Activated CD8-positive, alpha-beta memory T cell treated with anti-CD3 and anti-CD28 coated beads for 48 hours (primary cell): ENCODE results near the gene B3GNT9.

ENCODE experiments used
- DNase-seq, 3 experiments: peaks; one replicate each; pipeline ENCODE4 v3.0.0-alpha.2; 2020; ENCODE audit warnings: low read depth in 2 of 3, low spot score in 2 of 3

B3GNT9 gene

GRCh38 chr16:67169011-67169451 lies 18.2 kb upstream of the B3GNT9 start:
- no peak for DNase-seq

- DNase-seq: no peak
Measured at GRCh38 chr16:67167588-67167987, 16.8 kb upstream of the B3GNT9 start.

- DNase-seq: no peak
Measured at GRCh38 chr16:67166598-67167168, 15.9 kb upstream of the B3GNT9 start.

GRCh38 chr16:67166110-67166547 lies 15.3 kb upstream of the B3GNT9 start:
- no peak for DNase-seq

- DNase-seq: no peak
Measured at GRCh38 chr16:67165121-67166078, 14.6 kb upstream of the B3GNT9 start.

GRCh38 chr16:67164599-67165061 lies 13.8 kb upstream of the B3GNT9 start, which contains the start of gene HSF4:
Gene HSF4, plus strand, starts transcription at chr16:67164745. Its CDS starts 67 bp downstream, at chr16:67164812.
- no peak for DNase-seq

GRCh38 chr16:67163999-67164558 lies 13.3 kb upstream of the B3GNT9 start:
- DNase-seq: no peak

- no peak for DNase-seq
Measured at GRCh38 chr16:67163164-67163998, 12.6 kb upstream of the B3GNT9 start.

GRCh38 chr16:67162506-67163163 lies 11.8 kb upstream of the B3GNT9 start:
- no peak for DNase-seq

GRCh38 chr16:67161595-67162058 lies 10.8 kb upstream of the B3GNT9 start:
- no peak for DNase-seq

GRCh38 chr16:67158637-67159600 lies 8.1 kb upstream of the B3GNT9 start:
- peak; percentile 54 to 71 (median 60) for DNase-seq

DNA sequence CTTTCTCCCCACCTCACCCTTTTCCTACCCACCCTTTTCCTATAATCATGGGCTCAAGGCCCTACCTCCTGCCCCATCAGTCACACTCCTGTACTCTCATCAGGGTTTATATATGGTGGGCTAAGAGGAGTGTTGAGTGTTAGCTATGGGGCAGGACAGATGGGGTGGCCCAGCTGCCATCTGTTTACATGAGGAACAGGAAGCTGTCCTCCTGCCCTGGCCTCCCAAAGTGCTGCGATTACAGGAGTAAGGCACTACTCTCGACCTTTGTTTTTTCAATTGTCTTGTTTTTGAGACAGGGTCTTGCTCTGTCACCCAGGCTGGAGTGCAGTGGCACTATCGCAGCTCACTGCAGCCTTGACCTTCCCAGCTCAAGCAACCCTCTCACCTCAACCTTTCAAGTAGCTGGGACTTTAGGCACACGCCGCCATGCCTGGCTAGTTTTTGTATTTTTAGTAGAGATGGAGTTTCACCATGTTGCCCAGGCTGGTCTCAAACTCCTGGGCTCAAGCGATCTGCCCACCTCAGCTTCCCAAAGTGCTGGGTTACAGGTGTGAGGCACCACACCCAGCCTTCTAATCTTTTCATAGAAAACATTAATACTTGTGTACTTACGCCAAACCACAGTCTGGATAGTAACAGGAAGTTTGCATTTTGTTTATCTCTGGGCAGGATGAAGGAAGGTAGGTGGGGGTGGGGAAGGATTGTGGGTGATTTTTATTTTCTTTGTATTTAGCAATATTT lies 7.3 kb upstream of the B3GNT9 start:
- DNase-seq: no peak

DNA sequence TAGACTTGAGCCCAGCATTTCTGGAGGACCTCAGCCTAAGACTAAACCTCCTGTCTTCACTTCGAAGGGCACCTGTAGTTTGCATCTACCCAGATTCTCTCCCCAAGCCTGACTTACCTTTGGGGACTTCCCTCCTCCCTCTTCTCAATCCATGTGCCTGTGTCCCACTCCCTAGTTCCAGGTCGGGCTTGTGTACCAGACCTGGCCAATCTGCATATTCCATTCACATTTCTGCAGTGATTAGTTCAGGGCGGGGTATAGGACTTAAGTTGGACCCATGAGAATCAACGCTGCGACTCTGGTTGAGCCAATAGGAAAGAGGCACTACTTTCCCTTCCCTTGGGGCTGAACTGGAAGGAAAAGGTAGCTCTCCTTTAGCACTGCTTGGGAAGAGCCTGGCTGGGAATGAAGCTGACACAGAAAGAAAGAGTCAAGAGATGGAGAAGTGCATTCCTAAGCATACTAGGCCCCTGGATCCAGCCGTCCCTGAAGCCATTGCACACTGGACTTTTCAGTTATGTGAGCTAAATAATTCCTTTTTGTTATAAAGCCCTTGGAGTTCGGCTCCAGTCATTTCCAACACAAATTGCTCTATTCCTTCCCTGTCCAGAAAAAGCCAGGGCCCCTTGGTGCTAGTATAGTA lies 6.4 kb upstream of the B3GNT9 start:
- DNase-seq: no peak

GRCh38 chr16:67156143-67156844 lies 5.5 kb upstream of the B3GNT9 start:
- DNase-seq: no peak

DNA sequence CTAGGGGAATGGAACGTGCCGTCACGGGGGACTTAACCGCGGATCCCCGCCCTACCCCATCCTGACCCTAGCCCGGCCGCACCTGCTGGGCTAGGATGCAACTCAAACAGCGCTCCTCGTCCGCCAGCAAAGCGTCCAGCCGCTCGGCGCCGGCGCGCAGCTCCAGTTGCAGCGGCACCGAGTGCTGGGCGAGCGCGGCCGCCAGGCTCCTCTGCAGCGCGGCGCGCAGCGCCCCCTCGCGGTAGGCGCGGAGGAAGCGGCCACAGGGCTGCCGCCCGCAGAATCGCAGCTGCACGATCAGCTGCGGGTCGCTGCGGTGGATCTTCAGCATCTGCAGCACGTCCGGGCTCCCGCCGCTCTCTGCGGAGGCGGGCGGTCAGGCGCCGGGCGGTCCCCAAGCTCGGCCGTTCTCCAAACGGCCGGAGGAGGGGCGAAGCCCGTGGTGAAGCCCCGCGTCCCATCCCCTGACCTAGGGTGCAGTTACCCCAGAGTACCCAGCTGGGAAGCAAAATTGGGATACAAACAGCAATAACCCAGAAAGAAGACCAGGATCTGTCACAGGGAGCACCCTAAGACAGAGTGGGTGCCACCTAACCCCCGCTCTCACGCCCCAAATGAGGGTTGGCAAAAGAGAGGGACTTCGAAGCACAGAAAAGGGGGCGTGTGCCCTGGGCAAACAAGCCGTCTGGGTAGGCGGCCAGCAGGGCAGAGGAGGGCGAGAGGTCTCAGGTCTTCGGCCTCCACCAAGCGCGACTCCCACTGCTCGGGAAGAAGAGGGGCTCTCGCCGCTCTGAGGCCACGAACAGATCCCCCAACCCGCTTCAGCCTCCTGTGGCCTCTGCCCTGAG lies 4.7 kb upstream of the B3GNT9 start:
- peak; percentile 54 to 70 (median 69) for DNase-seq

DNA sequence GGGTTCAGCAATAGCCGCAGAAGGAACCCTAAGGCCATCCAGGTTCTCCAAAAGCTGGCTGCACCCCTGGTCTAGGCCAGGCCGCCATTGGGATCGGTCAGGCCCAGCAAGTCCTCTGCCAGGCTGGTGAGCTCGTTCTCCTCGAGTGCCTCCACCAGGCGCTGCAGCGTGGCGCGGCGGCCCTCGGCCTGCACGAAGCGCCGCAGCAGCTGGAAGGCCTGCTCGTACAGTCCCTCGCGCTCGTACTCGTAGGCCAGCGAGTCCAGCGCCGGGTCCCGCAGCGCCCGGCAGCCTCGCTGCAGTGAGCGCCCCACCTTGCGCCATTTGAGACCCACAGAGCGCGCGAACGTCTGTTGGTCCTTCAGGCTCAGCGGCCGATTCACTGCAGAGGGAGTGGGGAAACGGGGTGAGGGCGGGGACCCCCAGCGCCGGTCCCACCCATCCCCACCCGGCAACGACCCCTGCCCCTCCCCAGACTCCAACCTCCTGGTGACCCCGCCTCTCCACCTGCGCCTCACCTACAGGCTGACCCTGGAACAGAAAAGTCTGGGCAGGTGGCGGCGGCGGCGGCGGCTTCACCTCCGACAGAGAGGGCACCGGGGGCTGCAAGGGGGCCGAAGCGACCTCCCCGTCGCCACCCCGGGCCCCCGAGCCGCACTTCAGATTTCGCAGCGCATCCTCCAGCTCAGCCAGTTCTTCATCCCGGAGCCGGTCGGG lies 3.9 kb upstream of the B3GNT9 start:
- DNase-seq: no peak
